Smooth muscle cell of the brain vasculature (primary cell): Measurements from ENCODE around the gene MORN1.

Experiments used
- DNase-seq: peaks from one replicate; pipeline ENCODE4 v3.0.0-alpha.2; 2012; ENCODE audit warnings: low read depth, low spot score

MORN1 gene

GRCh38 chr1:2275796-2276536, 115.4 kb downstream of the MORN1 start:
- no peak for DNase-seq

- no peak for DNase-seq
Measured at GRCh38 chr1:2274929-2275475, 116.4 kb downstream of the MORN1 start.

- no peak for DNase-seq
Measured at GRCh38 chr1:2274231-2274928, 117.0 kb downstream of the MORN1 start.

- DNase-seq = no peak
Measured at GRCh38 chr1:2273401-2274090, 117.8 kb downstream of the MORN1 start.

GRCh38 chr1:2272686-2273400, 118.5 kb downstream of the MORN1 start:
- DNase-seq = no peak

- no peak for DNase-seq
Measured at GRCh38 chr1:2271841-2272655, 119.3 kb downstream of the MORN1 start.
